ENCODE results near the gene GLI2.

GLI2 gene

DNA sequence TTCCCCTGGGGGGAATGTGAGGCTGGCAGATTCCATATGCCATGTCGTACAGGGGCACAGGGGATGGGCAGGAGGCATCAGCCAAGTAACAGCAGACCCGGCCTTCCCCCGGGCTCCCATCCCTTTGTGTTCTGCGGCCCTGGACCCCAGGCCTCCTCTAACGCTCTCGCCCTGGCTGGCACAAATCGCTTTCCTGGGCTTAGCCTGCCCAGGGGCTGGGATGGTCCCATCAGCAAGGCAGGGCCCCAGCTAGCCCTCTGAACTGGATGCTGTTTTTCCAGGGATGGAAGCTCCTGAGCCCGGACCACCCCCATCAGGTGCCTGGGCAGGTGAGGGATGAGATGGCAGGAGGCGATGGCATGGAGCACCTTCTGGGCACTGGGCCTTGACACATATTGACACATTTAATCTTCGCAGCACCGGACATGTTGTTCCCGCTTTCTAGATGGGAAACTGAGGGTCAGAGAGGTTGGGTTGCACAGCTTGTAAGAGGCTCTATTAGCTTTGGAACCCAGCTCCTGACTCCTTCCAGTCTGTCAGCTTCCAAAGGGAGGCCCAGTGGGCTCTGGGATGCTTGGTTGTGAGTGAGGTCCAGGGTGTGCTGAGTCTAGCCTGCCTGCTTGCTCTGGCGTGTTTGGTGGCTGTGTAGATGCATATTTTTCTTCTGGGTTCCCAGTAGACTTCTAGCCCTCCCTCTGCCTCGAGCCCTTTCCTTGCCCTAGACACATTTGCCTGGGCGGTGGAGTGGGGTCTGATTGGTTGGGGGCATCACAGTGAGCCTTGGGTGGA, 40.3 kb downstream of the GLI2 start:
- Histone ChIP-seq H3K36me3 (ENCODE audit: control insufficient read depth in 2 of 2, insufficient read depth in 1 of 2, low read length in 2 of 2) (no peaks in the 10 kb centered on the region), H3K4me3 (ENCODE audit: low read depth, low read length) (no peak overlapping the region), H3K27ac (ENCODE audit: extremely low read depth, low read depth, low read length) (no peak overlapping the region), H3K9me3 (ENCODE audit: control insufficient read depth, insufficient read depth, low read depth, low read length) (no peaks in the 10 kb centered on the region), H3K4me1 (ENCODE audit: control insufficient read depth, insufficient read depth, low read length) (peaks cover 10% of the 10 kb centered on the region)
- CTCF ChIA-PET = no interaction called here
- TF ChIP-seq, protein P1, sequence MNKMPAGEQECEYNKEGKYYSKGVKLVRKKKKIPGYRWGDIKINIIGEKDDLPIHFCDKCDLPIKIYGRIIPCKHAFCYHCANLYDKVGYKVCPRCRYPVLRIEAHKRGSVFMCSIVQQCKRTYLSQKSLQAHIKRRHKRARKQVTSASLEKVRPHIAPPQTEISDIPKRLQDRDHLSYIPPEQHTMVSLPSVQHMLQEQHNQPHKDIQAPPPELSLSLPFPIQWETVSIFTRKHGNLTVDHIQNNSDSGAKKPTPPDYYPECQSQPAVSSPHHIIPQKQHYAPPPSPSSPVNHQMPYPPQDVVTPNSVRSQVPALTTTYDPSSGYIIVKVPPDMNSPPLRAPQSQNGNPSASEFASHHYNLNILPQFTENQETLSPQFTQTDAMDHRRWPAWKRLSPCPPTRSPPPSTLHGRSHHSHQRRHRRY (tag by site-specific recombination; IDR thresholded peaks at IDR 0.05) = no peak
- TF ChIP-seq ZNF132 (tag by site-specific recombination; IDR thresholded peaks at IDR 0.05; ENCODE audit: borderline replicate concordance) = no peak
- no peak for TF ChIP-seq ZNF658 (tag by site-specific recombination; IDR thresholded peaks at IDR 0.05)
- no peak for TF ChIP-seq ZNF394 (tag by site-specific recombination; IDR thresholded peaks at IDR 0.05; ENCODE audit: borderline replicate concordance)
- TF ChIP-seq ZNF701 (tag by site-specific recombination; IDR thresholded peaks at IDR 0.05) = no peak
- TF ChIP-seq, protein P2, sequence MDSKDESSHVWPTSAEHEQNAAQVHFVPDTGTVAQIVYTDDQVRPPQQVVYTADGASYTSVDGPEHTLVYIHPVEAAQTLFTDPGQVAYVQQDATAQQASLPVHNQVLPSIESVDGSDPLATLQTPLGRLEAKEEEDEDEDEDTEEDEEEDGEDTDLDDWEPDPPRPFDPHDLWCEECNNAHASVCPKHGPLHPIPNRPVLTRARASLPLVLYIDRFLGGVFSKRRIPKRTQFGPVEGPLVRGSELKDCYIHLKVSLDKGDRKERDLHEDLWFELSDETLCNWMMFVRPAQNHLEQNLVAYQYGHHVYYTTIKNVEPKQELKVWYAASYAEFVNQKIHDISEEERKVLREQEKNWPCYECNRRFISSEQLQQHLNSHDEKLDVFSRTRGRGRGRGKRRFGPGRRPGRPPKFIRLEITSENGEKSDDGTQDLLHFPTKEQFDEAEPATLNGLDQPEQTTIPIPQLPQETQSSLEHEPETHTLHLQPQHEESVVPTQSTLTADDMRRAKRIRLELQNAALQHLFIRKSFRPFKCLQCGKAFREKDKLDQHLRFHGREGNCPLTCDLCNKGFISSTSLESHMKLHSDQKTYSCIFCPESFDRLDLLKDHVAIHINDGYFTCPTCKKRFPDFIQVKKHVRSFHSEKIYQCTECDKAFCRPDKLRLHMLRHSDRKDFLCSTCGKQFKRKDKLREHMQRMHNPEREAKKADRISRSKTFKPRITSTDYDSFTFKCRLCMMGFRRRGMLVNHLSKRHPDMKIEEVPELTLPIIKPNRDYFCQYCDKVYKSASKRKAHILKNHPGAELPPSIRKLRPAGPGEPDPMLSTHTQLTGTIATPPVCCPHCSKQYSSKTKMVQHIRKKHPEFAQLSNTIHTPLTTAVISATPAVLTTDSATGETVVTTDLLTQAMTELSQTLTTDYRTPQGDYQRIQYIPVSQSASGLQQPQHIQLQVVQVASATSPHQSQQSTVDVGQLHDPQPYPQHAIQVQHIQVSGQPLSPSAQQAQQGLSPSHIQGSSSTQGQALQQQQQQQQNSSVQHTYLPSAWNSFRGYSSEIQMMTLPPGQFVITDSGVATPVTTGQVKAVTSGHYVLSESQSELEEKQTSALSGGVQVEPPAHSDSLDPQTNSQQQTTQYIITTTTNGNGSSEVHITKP (tag by site-specific recombination; IDR thresholded peaks at IDR 0.05) = no peak
- no peak for TF ChIP-seq ZNF561 (tag by site-specific recombination; IDR thresholded peaks at IDR 0.05; ENCODE audit: borderline replicate concordance)
- no peak for TF ChIP-seq ZNF501 (tag by site-specific recombination; IDR thresholded peaks at IDR 0.05)
- TF ChIP-seq, protein P3, sequence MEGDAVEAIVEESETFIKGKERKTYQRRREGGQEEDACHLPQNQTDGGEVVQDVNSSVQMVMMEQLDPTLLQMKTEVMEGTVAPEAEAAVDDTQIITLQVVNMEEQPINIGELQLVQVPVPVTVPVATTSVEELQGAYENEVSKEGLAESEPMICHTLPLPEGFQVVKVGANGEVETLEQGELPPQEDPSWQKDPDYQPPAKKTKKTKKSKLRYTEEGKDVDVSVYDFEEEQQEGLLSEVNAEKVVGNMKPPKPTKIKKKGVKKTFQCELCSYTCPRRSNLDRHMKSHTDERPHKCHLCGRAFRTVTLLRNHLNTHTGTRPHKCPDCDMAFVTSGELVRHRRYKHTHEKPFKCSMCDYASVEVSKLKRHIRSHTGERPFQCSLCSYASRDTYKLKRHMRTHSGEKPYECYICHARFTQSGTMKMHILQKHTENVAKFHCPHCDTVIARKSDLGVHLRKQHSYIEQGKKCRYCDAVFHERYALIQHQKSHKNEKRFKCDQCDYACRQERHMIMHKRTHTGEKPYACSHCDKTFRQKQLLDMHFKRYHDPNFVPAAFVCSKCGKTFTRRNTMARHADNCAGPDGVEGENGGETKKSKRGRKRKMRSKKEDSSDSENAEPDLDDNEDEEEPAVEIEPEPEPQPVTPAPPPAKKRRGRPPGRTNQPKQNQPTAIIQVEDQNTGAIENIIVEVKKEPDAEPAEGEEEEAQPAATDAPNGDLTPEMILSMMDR (tag by site-specific recombination; IDR thresholded peaks at IDR 0.05) = no peak
- no peak for TF ChIP-seq KLF10 (tag by site-specific recombination; IDR thresholded peaks at IDR 0.05)
- TF ChIP-seq, protein P4, sequence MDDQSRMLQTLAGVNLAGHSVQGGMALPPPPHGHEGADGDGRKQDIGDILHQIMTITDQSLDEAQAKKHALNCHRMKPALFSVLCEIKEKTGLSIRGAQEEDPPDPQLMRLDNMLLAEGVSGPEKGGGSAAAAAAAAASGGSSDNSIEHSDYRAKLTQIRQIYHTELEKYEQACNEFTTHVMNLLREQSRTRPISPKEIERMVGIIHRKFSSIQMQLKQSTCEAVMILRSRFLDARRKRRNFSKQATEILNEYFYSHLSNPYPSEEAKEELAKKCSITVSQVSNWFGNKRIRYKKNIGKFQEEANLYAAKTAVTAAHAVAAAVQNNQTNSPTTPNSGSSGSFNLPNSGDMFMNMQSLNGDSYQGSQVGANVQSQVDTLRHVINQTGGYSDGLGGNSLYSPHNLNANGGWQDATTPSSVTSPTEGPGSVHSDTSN (CRISPR knock-in tag; IDR thresholded peaks at IDR 0.05) = no peak
- TF ChIP-seq ZNF366 (tag by site-specific recombination; conservative IDR thresholded peaks at IDR 0.05) = no peak
- no peak for TF ChIP-seq ZNF548 (tag by site-specific recombination; IDR thresholded peaks at IDR 0.05)
- no peak for TF ChIP-seq KLF16 (tag by site-specific recombination; IDR thresholded peaks at IDR 0.05)
- no peak for TF ChIP-seq ZNF133 (tag by site-specific recombination; IDR thresholded peaks at IDR 0.05)
- no peak for TF ChIP-seq ZNF629 (tag by site-specific recombination; IDR thresholded peaks at IDR 0.05)
- no peak for TF ChIP-seq ZNF350 (tag by site-specific recombination; IDR thresholded peaks at IDR 0.05)
- no peak for TF ChIP-seq SCRT1 (tag by site-specific recombination; IDR thresholded peaks at IDR 0.05; ENCODE audit: borderline replicate concordance)
- no peak for TF ChIP-seq MEIS1 (CRISPR knock-in tag; IDR thresholded peaks at IDR 0.05; ENCODE audit: borderline replicate concordance)
- TF ChIP-seq, protein P5, sequence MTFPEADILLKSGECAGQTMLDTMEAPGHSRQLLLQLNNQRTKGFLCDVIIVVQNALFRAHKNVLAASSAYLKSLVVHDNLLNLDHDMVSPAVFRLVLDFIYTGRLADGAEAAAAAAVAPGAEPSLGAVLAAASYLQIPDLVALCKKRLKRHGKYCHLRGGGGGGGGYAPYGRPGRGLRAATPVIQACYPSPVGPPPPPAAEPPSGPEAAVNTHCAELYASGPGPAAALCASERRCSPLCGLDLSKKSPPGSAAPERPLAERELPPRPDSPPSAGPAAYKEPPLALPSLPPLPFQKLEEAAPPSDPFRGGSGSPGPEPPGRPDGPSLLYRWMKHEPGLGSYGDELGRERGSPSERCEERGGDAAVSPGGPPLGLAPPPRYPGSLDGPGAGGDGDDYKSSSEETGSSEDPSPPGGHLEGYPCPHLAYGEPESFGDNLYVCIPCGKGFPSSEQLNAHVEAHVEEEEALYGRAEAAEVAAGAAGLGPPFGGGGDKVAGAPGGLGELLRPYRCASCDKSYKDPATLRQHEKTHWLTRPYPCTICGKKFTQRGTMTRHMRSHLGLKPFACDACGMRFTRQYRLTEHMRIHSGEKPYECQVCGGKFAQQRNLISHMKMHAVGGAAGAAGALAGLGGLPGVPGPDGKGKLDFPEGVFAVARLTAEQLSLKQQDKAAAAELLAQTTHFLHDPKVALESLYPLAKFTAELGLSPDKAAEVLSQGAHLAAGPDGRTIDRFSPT (tag by site-specific recombination; IDR thresholded peaks at IDR 0.05) = no peak
- POLR2A ChIA-PET = no interaction called here
